ENCODE measurements around the gene TTC24.

The TTC24 gene

DNA sequence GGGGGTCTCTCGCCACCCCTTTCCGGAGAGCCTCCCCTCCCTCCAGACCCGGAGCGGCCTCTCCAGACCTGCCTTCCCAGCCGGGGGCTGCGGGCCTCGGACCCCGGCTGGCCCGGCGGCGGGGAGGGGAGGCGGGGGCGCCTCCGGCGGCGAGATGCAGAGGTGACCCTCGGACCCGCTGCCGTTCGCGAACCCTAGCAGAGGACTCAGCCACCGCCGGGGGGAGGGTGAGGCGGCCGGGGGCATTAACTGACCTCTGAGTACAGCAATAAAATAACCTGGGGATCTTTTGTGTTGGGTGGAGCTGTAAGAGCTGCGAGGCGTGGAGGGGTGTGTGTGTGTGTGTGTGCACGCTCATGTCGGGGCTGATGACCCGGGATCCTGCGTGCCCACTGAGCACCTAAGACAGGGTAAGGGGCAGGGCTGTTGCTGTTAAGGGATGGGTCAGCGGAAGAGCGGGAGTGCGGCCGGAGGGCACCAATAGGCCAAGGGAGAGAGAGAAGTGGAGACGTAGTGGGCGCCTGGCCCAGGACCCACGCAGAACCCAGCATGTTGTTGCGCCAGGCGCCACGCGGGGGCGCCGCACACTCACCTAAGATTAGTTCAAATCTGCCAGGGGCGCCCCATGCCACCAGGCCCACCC, 46.0 kb downstream of the TTC24 start:
- no peak for TF ChIP-seq TAF1 (IDR thresholded peaks at IDR 0.05; ENCODE audit: low read depth)
- TF ChIP-seq TEAD4 (IDR thresholded peaks at IDR 0.05): no peak
- peak; percentile 69 for TF ChIP-seq RAD21 (IDR thresholded peaks at IDR 0.05; ENCODE audit: low read depth)
- TF ChIP-seq ZBTB7A (IDR thresholded peaks at IDR 0.05; ENCODE audit: low read depth): peak; percentile 66
- no peak for TF ChIP-seq EP300 (IDR thresholded peaks at IDR 0.05; ENCODE audit: borderline replicate concordance)

DNA sequence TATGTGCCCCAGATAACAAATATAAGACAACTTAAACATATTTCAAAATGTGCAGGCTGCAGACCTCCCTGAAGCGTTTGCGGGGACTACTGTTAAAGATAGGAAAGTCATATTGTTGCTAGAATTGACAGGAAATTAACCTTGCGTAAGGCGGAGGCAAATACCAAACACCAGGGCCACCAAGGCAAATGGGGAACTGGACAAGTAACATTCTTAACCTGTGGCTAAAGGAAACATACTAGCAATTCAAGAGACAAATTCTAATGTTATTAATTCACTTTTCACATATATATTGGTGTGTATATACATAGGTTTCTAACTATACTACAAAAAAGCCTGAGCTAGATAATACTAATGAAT, 46.5 kb downstream of the TTC24 start:
- TF ChIP-seq, protein P1, sequence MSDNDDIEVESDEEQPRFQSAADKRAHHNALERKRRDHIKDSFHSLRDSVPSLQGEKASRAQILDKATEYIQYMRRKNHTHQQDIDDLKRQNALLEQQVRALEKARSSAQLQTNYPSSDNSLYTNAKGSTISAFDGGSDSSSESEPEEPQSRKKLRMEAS (IDR thresholded peaks at IDR 0.05): no peak
- TF ChIP-seq CEBPB (IDR thresholded peaks at IDR 0.05): no peak
- no peak for TF ChIP-seq YY1 (IDR thresholded peaks at IDR 0.05; ENCODE audit: low read depth)
- TF ChIP-seq EP300 (IDR thresholded peaks at IDR 0.05; ENCODE audit: borderline replicate concordance): no peak
- TF ChIP-seq RAD21 (IDR thresholded peaks at IDR 0.05; ENCODE audit: low read depth): no peak
- no peak for TF ChIP-seq TEAD4 (IDR thresholded peaks at IDR 0.05)
- TF ChIP-seq, protein P2, sequence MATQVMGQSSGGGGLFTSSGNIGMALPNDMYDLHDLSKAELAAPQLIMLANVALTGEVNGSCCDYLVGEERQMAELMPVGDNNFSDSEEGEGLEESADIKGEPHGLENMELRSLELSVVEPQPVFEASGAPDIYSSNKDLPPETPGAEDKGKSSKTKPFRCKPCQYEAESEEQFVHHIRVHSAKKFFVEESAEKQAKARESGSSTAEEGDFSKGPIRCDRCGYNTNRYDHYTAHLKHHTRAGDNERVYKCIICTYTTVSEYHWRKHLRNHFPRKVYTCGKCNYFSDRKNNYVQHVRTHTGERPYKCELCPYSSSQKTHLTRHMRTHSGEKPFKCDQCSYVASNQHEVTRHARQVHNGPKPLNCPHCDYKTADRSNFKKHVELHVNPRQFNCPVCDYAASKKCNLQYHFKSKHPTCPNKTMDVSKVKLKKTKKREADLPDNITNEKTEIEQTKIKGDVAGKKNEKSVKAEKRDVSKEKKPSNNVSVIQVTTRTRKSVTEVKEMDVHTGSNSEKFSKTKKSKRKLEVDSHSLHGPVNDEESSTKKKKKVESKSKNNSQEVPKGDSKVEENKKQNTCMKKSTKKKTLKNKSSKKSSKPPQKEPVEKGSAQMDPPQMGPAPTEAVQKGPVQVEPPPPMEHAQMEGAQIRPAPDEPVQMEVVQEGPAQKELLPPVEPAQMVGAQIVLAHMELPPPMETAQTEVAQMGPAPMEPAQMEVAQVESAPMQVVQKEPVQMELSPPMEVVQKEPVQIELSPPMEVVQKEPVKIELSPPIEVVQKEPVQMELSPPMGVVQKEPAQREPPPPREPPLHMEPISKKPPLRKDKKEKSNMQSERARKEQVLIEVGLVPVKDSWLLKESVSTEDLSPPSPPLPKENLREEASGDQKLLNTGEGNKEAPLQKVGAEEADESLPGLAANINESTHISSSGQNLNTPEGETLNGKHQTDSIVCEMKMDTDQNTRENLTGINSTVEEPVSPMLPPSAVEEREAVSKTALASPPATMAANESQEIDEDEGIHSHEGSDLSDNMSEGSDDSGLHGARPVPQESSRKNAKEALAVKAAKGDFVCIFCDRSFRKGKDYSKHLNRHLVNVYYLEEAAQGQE (IDR thresholded peaks at IDR 0.05; ENCODE audit: low read depth): no peak
- no peak for TF ChIP-seq FOXM1 (IDR thresholded peaks at IDR 0.05; ENCODE audit: borderline replicate concordance, low read depth)
- no peak for TF ChIP-seq NFIC (IDR thresholded peaks at IDR 0.05)
- TF ChIP-seq TCF12 (IDR thresholded peaks at IDR 0.05; ENCODE audit: low read depth): no peak
- TF ChIP-seq, protein P3, sequence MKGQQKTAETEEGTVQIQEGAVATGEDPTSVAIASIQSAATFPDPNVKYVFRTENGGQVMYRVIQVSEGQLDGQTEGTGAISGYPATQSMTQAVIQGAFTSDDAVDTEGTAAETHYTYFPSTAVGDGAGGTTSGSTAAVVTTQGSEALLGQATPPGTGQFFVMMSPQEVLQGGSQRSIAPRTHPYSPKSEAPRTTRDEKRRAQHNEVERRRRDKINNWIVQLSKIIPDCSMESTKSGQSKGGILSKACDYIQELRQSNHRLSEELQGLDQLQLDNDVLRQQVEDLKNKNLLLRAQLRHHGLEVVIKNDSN (IDR thresholded peaks at IDR 0.05): no peak
- no peak for TF ChIP-seq ZBTB7A (IDR thresholded peaks at IDR 0.05; ENCODE audit: low read depth)

DNA sequence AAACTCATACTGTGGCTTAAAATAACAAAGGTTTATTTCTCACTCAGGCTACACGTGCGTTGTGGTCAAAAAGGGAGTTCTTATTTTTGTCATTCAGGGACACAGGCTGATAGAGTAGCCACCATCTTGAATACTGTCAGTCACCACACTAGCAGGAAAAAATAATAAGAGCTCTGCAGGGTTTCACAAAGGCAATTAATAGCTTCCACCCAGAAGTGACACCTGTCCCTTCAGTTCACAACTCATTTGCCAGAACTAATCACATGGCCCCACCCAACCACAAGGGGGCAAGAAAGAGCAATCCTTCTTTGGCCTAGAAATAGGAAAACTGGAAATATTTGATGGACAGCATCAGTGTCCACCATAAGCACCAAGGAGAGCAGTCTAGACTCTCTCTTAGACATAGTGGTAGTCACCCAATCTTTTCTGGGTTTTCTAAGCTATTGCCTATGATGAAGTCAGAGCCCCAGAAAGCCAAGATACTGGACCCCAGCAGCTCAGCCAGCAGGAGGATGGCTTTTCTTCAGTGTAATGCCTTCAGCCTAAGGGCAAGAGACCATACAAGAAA, 47.9 kb downstream of the TTC24 start:
- TF ChIP-seq TAF1 (IDR thresholded peaks at IDR 0.05; ENCODE audit: low read depth) (no peak), EP300 (IDR thresholded peaks at IDR 0.05; ENCODE audit: borderline replicate concordance) (no peak), EGR1 (IDR thresholded peaks at IDR 0.05) (no peak), TCF12 (IDR thresholded peaks at IDR 0.05; ENCODE audit: low read depth) (no peak), FOXM1 (IDR thresholded peaks at IDR 0.05; ENCODE audit: borderline replicate concordance, low read depth) (no peak), CREB1 (IDR thresholded peaks at IDR 0.05; ENCODE audit: low read depth) (no peak), YY1 (IDR thresholded peaks at IDR 0.05; ENCODE audit: low read depth) (no peak), NFIC (IDR thresholded peaks at IDR 0.05) (no peak), RAD21 (IDR thresholded peaks at IDR 0.05; ENCODE audit: low read depth) (peak; percentile 61), ZBTB7A (IDR thresholded peaks at IDR 0.05; ENCODE audit: low read depth) (no peak), CEBPB (IDR thresholded peaks at IDR 0.05) (no peak), TEAD4 (IDR thresholded peaks at IDR 0.05) (no peak)
- TF ChIP-seq, protein P2 (IDR thresholded peaks at IDR 0.05; ENCODE audit: low read depth): peak; percentile 75
- TF ChIP-seq, protein P3 (IDR thresholded peaks at IDR 0.05): peak; percentile 48; the same call in 1 of the 2 replicates
- TF ChIP-seq, protein P1 (IDR thresholded peaks at IDR 0.05): no peak

DNA sequence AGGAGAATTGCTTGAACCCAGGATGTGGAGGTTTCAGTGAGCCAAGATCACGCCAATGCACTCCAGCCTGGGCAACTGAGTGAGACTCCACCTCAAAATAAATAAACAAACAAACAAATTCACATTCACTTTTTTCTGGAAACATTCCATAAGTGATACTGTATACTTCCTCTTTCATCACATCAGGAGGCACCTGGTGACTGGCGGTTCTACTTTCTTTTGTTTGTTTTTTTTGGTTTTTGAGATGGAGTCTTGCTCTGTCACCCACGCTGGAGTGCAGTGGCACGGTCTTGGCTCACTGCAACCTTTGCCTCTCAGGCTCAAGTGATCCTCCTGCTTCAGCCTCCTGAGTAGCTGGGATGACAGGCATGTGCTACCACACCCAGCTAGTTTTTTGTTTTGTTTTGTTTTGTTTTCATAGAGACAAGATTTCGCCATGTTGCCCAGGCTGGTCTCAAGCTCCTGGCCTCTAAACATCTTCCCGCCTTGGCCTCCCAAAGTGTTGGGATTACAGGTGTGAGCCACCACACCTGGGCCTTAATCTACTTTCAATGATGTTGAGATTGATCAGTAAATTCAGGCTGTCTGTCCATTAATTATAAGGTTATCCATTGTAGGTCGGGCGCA, 50.4 kb downstream of the TTC24 start:
- TF ChIP-seq CREB1 (IDR thresholded peaks at IDR 0.05; ENCODE audit: low read depth): no peak
- TF ChIP-seq, protein P2 (IDR thresholded peaks at IDR 0.05; ENCODE audit: low read depth): no peak
- TF ChIP-seq, protein P3 (IDR thresholded peaks at IDR 0.05): no peak
- TF ChIP-seq EGR1 (IDR thresholded peaks at IDR 0.05): no peak

All from Ishikawa (cell line).